PC-3 (cell line): ENCODE results near the gene TNFAIP8.
"Not testable (repeated sequence)": the region's sequence is repeated elsewhere in the genome, so short reads cannot be mapped to it uniquely, and the experiment has no call there.

Experiments used
- CTCF ChIP-seq: fragments of 300-600 bp; sonication (generic); conservative IDR thresholded peaks from 2 replicates; pipeline ENCODE4 v1.5.1; 2017; ENCODE audit warnings: antibody characterized with exemption, low read depth, mild to moderate bottlenecking, low read length
- EZH2phosphoT487 ChIP-seq: fragments of 300-600 bp; sonication (generic); IDR thresholded peaks from 2 replicates; pipeline ENCODE4 v1.6.1; 2018; ENCODE audit warnings: mild to moderate bottlenecking, antibody characterized with exemption, low read length, borderline replicate concordance

- TF ChIP-seq CTCF, EZH2phosphoT487: not testable (repeated sequence)
These were observed 72.8 kb downstream of the TNFAIP8 start for GRCh38 chr5:119428574-119428973.
